GM19099 (cell line): Measurements from ENCODE around the gene C10orf143.

Experiments
- POLR2A ChIP-seq: IDR thresholded peaks from 3 replicates; pipeline ENCODE4 v1.6.1; 2011; ENCODE audit warnings: low read depth; ENCODE audit not compliant: insufficient read length; ENCODE audit errors: extremely low read depth

Gene C10orf143

GRCh38 chr10:130036296-130037065 is 74.1 kb downstream of the C10orf143 start:
- TF ChIP-seq POLR2A: no peak

- TF ChIP-seq POLR2A: no peak
Measured at GRCh38 chr10:130029209-130029608, 81.4 kb downstream of the C10orf143 start.

GRCh38 chr10:130028465-130028819 is 82.2 kb downstream of the C10orf143 start:
- no peak for TF ChIP-seq POLR2A

- TF ChIP-seq POLR2A: no peak
Measured at GRCh38 chr10:130027716-130028464, 82.7 kb downstream of the C10orf143 start.

- no peak for TF ChIP-seq POLR2A
Measured at GRCh38 chr10:130026670-130027456, 83.8 kb downstream of the C10orf143 start.

- no peak for TF ChIP-seq POLR2A
Measured at GRCh38 chr10:130025811-130026485, 84.7 kb downstream of the C10orf143 start.

- TF ChIP-seq POLR2A: no peak
Measured at GRCh38 chr10:130025326-130025725, 85.3 kb downstream of the C10orf143 start.

GRCh38 chr10:130024779-130025325 is 85.8 kb downstream of the C10orf143 start:
- TF ChIP-seq POLR2A: no peak

GRCh38 chr10:130023454-130024230 is 87.0 kb downstream of the C10orf143 start:
- TF ChIP-seq POLR2A: no peak

GRCh38 chr10:130022511-130023299 is 87.9 kb downstream of the C10orf143 start:
- no peak for TF ChIP-seq POLR2A

GRCh38 chr10:130022086-130022485 is 88.5 kb downstream of the C10orf143 start:
- TF ChIP-seq POLR2A: no peak

- TF ChIP-seq POLR2A: no peak
Measured at GRCh38 chr10:130021383-130021950, 89.2 kb downstream of the C10orf143 start.
